Fibroblast of pulmonary artery (primary cell): ENCODE measurements around the gene SOX15.
"Not testable (repeated sequence)": the region's sequence is repeated elsewhere in the genome, so short reads cannot be mapped to it uniquely, and the experiment has no call there.

ENCODE experiments used
- DNase-seq: peaks from one replicate; pipeline ENCODE4 v3.0.0-alpha.2; 2010; ENCODE audit warnings: low read depth
- H3K4me3 ChIP-seq: replicated peaks from 2 replicates; pipeline ENCODE4 v1.5.1; 2011; ENCODE audit warnings: low read depth, mild to moderate bottlenecking, control low read depth, low read length, moderate library complexity
- CTCF ChIP-seq: IDR thresholded peaks from 2 replicates; pipeline ENCODE4 v1.5.1; 2011; ENCODE audit warnings: mild to moderate bottlenecking, control low read depth, low read length, inconsistent platforms; ENCODE audit errors: missing control alignments

SOX15 gene

GRCh38 chr17:7629939-7630571 is 40.2 kb upstream of the SOX15 start, which contains the start of gene SHBG:
Gene SHBG (plus strand): TSS chr17:7630135. CDS start chr17:7630173, 38 bp downstream.
- DNase-seq = no peak
- no peak within 1 kb of the TSS for H3K4me3 ChIP-seq
- TF ChIP-seq CTCF = no peak

- no peak for TF ChIP-seq CTCF
- peak within 1 kb of the TSS; percentile 91 for H3K4me3 ChIP-seq
- peak; percentile 95 for DNase-seq
Observed at GRCh38 chr17:7627250-7628121, 37.6 kb upstream of the SOX15 start, which contains the start of gene SAT2. Gene SAT2 (minus strand): TSS chr17:7627821. CDS start chr17:7627635, 186 bp downstream.

- TF ChIP-seq CTCF = no peak
- H3K4me3 ChIP-seq = peak overlapping the region; percentile 91
- DNase-seq = no peak
Observed at GRCh38 chr17:7626956-7627249, 37.0 kb upstream of the SOX15 start.

GRCh38 chr17:7626307-7626706 is 36.4 kb upstream of the SOX15 start:
- TF ChIP-seq CTCF = no peak

DNA sequence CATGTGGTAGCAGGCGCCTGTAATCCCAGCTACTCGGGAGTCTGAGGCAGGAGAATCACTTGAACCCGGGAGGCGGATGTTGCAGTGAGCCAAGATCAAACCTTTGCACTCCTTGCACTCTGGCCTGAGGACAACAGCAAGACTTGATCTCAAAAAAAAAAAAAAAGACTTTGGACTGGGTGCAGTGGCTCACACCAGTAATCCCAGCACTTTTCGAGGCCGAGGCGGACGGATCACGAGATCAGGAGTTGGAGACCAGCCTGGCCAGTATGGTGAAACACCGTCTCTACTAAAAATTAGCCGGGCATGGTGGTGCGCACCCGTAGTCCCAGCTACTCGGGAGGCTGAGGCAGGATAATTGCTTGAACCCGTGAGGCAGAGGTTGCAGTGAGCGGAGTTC is 35.9 kb upstream of the SOX15 start:
- not testable (repeated sequence) for DNase-seq, H3K4me3 ChIP-seq

More at GRCh38 chr17:7626307-7626706, 36.4 kb upstream of the SOX15 start:
- DNase-seq = no peak
- peak overlapping the region; percentile 91 for H3K4me3 ChIP-seq

DNA sequence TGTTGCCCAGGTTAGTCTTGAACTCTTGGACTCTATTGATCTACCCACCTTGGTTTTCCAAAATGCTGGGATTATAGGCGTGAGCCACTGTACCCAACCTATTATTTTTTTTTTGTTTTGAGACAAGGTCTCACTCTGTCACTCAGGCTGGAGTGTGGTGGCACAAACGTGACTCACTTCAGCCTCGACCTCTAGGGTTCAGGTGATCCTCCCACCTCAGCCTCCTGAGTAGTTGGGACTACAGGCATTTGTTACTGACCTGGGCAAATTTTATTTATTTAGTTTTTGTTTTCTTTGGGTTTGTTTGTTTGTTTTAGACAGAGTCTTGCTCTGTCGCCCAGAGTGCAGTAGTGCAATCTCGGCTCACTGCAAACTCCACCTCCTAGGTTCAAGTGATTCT is 33.8 kb upstream of the SOX15 start:
- DNase-seq = no peak
- H3K4me3 ChIP-seq = no peak overlapping the region
- no peak for TF ChIP-seq CTCF

DNA sequence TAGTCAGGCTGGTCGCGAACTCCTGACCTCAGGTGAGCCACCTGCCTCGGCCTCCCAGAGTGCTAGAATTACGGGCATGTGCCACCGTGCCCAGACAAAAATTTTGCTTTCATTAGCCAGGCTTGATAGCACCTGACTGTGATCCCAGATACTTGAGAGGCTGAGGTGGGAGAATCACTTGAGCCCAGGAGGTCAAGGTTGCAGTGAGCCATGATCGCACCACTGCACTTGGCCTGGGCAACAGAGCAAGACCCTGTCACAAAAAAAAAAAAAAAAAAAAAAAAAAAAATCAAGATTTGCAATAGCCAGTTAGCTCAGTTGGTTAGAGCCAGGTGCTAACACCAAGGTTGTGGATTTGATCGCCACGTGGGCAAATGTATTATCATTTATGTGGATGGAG is 30.9 kb upstream of the SOX15 start:
- no peak for DNase-seq
- H3K4me3 ChIP-seq = no peak overlapping the region
- no peak for TF ChIP-seq CTCF
